Smooth muscle cell (in vitro differentiated cells): ENCODE results near the gene RSRC1. TPM values are rescaled to one million over a fixed set of nuclear protein-coding genes. Genes with fewer than 3 reads are reported as not detected.

Experiments used
- DNase-seq: peaks from one replicate; lab custom pipeline; 2025; ENCODE audit not compliant: unreplicated experiment; lab: John Stamatoyannopoulos, UW
- H2AFZ ChIP-seq: fragments of 200-600 bp; sonication (generic); 2 replicates; pipeline ENCODE4 v1.6.0; 2016; ENCODE audit warnings: antibody characterized with exemption, low read depth, mild to moderate bottlenecking
- H3F3A ChIP-seq: fragments of 200-600 bp; sonication (generic); 2 replicates; pipeline ENCODE4 v1.6.0; 2017; ENCODE audit warnings: antibody characterized with exemption, low read depth
- H3K27ac ChIP-seq: fragments of 200-600 bp; sonication (generic); 2 replicates; pipeline ENCODE4 v1.5.1; 2016; ENCODE audit warnings: low read depth, mild to moderate bottlenecking
- H3K27me3 ChIP-seq: fragments of 200-600 bp; sonication (generic); 2 replicates; pipeline ENCODE4 v1.6.1; 2016; ENCODE audit warnings: low read depth, mild to moderate bottlenecking
- H3K36me3 ChIP-seq: fragments of 200-600 bp; sonication (generic); 2 replicates; pipeline ENCODE4 v1.5.1; 2016; ENCODE audit warnings: low read depth
- H3K4me1 ChIP-seq: fragments of 200-600 bp; sonication (generic); 2 replicates; pipeline ENCODE4 v1.5.1; 2016; ENCODE audit warnings: low read depth
- H3K4me2 ChIP-seq: fragments of 200-600 bp; sonication (generic); 2 replicates; pipeline ENCODE4 v1.6.0; 2016; ENCODE audit warnings: mild to moderate bottlenecking
- H3K4me3 ChIP-seq: fragments of 200-600 bp; sonication (generic); 2 replicates; pipeline ENCODE4 v1.5.1; 2016; ENCODE audit warnings: mild to moderate bottlenecking
- H3K79me2 ChIP-seq: fragments of 200-600 bp; sonication (generic); 2 replicates; pipeline ENCODE4 v1.6.0; 2016; ENCODE audit warnings: low read depth, mild to moderate bottlenecking
- H3K9ac ChIP-seq: fragments of 200-600 bp; sonication (generic); 2 replicates; pipeline ENCODE4 v1.6.0; 2016; ENCODE audit warnings: low read depth
- H3K9me3 ChIP-seq: fragments of 200-600 bp; sonication (generic); replicated peaks from 2 replicates; pipeline ENCODE4 v1.5.1; 2016; ENCODE audit warnings: low read depth
- H4K20me1 ChIP-seq: fragments of 200-600 bp; sonication (generic); 2 replicates; pipeline ENCODE4 v1.6.0; 2016; ENCODE audit warnings: low read depth
- CTCF ChIP-seq: fragments of 200-600 bp; sonication (generic); IDR thresholded peaks from 2 replicates; pipeline ENCODE4 v1.5.1; 2017; ENCODE audit warnings: borderline replicate concordance, mild to moderate bottlenecking, antibody characterized with exemption; ENCODE audit not compliant: insufficient read depth, poor library complexity, severe bottlenecking
- WGBS: methylation state at CpG from one replicate; pipeline ENCODE4 v1.1.7; 2016; ENCODE audit warnings: low lambda C conversion rate; 5-methylcytosine and 5-hydroxymethylcytosine counted together
- polyA plus RNA-seq: library from polyadenylated mRNA; unstranded; fragments of >200 nt; fragmentation: Nextera tagmentation; extraction: Ambion mirVana; gene quantifications from 2 replicates; pipeline ENCODE4 v1.2.1, GENCODE V29; 2016
- total RNA-seq: library from RNA; depleted of rRNA; stranded (reverse); fragments of >200 nt; gene quantifications from 2 replicates; pipeline ENCODE4 v1.2.3, GENCODE V29; 2014

Gene RSRC1
- total and polyA plus RNA-seq, 2 experiments from 2014 or later, result 18.5 to 43.9 TPM

DNA sequence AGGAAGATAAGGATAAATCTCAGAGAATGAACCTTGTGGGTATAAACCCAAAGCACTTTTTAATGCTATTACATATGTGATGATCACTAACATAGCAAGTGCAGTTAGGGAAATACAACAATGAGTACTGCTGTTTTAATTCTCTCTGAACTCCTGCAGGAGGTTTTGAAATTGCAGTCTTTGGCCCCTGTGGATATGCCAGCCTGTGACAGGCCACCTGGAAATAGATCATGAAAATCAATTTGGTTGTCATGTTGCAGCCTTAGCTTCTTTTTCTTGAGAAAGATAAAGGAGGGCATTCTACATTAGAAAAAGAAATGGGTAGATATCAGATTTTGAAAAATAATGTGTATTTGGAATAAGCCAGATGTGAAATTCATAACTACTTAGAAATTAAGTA lies 103.6 kb downstream of the RSRC1 start:
- H4K20me1 ChIP-seq, result no peaks in the 10 kb centered on the region
- no peak overlapping the region for H3K4me2 ChIP-seq
- H3K79me2 ChIP-seq, result no peaks in the 10 kb centered on the region
- H3K9me3 ChIP-seq, result no peaks in the 10 kb centered on the region
- no peak for TF ChIP-seq CTCF
- no peak overlapping the region for H3K27ac ChIP-seq
- DNase-seq, result no peak
- no peaks in the 10 kb centered on the region for H3F3A ChIP-seq
- no peak overlapping the region for H3K4me3 ChIP-seq
- H3K9ac ChIP-seq, result no peak overlapping the region
- H3K27me3 ChIP-seq, result no peaks in the 10 kb centered on the region
- H3K4me1 ChIP-seq, result no peaks in the 10 kb centered on the region
- H3K36me3 ChIP-seq, result no peaks in the 10 kb centered on the region
- H2AFZ ChIP-seq, result no peak overlapping the region

GRCh38 chr3:158217992-158218391 lies 108.1 kb downstream of the RSRC1 start:
- Histone ChIP-seq H2AFZ (no peak overlapping the region), H3K79me2 (no peaks in the 10 kb centered on the region), H3K4me3 (no peak overlapping the region), H3F3A (no peaks in the 10 kb centered on the region), H3K4me1 (no peaks in the 10 kb centered on the region), H3K9me3 (no peaks in the 10 kb centered on the region), H3K36me3 (no peaks in the 10 kb centered on the region), H3K27ac (no peak overlapping the region), H3K27me3 (no peaks in the 10 kb centered on the region), H3K9ac (no peak overlapping the region), H3K4me2 (no peak overlapping the region), H4K20me1 (no peaks in the 10 kb centered on the region)
- no peak for DNase-seq
- no peak for TF ChIP-seq CTCF
- WGBS, result 44% methylated on average over 3 of the region's 3 CpGs

GRCh38 chr3:158220575-158220974 lies 110.7 kb downstream of the RSRC1 start:
- Histone ChIP-seq H2AFZ (no peak overlapping the region), H3K79me2 (no peaks in the 10 kb centered on the region), H3K4me1 (no peaks in the 10 kb centered on the region), H3K9ac (no peak overlapping the region), H3K4me3 (no peak overlapping the region), H3K9me3 (no peaks in the 10 kb centered on the region), H3K27ac (no peak overlapping the region), H3K4me2 (no peak overlapping the region), H3F3A (no peaks in the 10 kb centered on the region), H3K27me3 (no peaks in the 10 kb centered on the region), H3K36me3 (no peaks in the 10 kb centered on the region), H4K20me1 (no peaks in the 10 kb centered on the region)
- no peak for DNase-seq
- no peak for TF ChIP-seq CTCF

GRCh38 chr3:158221426-158221825 lies 111.5 kb downstream of the RSRC1 start:
- WGBS, result 86% methylated on average over 2 of the region's 2 CpGs
- Histone ChIP-seq H3K4me3 (no peak overlapping the region), H4K20me1 (no peaks in the 10 kb centered on the region), H3K9ac (no peak overlapping the region), H3F3A (no peaks in the 10 kb centered on the region), H3K4me2 (no peak overlapping the region), H3K27me3 (no peaks in the 10 kb centered on the region), H3K9me3 (no peaks in the 10 kb centered on the region), H3K27ac (no peak overlapping the region), H3K4me1 (no peaks in the 10 kb centered on the region), H2AFZ (no peak overlapping the region), H3K36me3 (no peaks in the 10 kb centered on the region), H3K79me2 (no peaks in the 10 kb centered on the region)
- TF ChIP-seq CTCF, result no peak
- no peak for DNase-seq
